Endothelial cell of umbilical vein (primary cell): ENCODE results near the gene FNDC3A.
"Not testable (repeated sequence)": the region's sequence is repeated elsewhere in the genome, so short reads cannot be mapped to it uniquely, and the experiment has no call there.

Experiments used
- CTCF ChIP-seq, 2 donors: IDR thresholded peaks; 1 replicate in 1 of 2; 2 replicates in 1 of 2; pipeline ENCODE4 v1.5.1; 2011; ENCODE audit warnings: low read length in 2 of 2, mild to moderate bottlenecking in 2 of 2, moderate library complexity in 2 of 2, control low read depth in 1 of 2, inconsistent platforms in 1 of 2, low read depth in 1 of 2; ENCODE audit not compliant: insufficient read depth in 1 of 2; ENCODE audit errors: extremely low read depth in 1 of 2
- POLR2A ChIP-seq: IDR thresholded peaks from 2 replicates; pipeline ENCODE4 v1.6.1; 2012; ENCODE audit warnings: low read depth, mild to moderate bottlenecking, control low read depth, low read length
- POLR2AphosphoS5 ChIP-seq: IDR thresholded peaks from 2 replicates; pipeline ENCODE4 v1.6.1; 2012; ENCODE audit warnings: low read depth, mild to moderate bottlenecking, control low read depth, low read length, moderate library complexity; ENCODE audit not compliant: insufficient read depth

- TF ChIP-seq POLR2A; CTCF (IDR thresholded peaks at IDR 0.05; ENCODE audit: extremely low read depth in 1 of 2, insufficient read depth in 1 of 2, low read depth in 1 of 2, low read length in 2 of 2); POLR2AphosphoS5: not testable (repeated sequence)
Observed at GRCh38 chr13:49068498-49068897, 92.8 kb downstream of the FNDC3A start.
